H1 (cell line): ENCODE measurements around the gene EIPR1. TPM values are rescaled to one million over a fixed set of nuclear protein-coding genes. Genes with fewer than 3 reads are reported as not detected.
"Not testable (repeated sequence)": the region's sequence is repeated elsewhere in the genome, so short reads cannot be mapped to it uniquely, and the experiment has no call there.

Experiments
- CTCF ChIA-PET: fragments of 300-600 bp; sonication (Branson Sonifier 250); formaldehyde crosslinking; loops from one replicate; lab custom pipeline; 2021; ENCODE audit not compliant: partially characterized antibody; lab: Charles Lee
- POLR2A ChIA-PET: fragments of 300-600 bp; sonication (Branson Sonifier 250); formaldehyde crosslinking; loops from one replicate; lab custom pipeline; 2021; ENCODE audit warnings: inconsistent platforms; ENCODE audit not compliant: partially characterized antibody; lab: Charles Lee
- DNase-seq, 2 experiments: peaks; one replicate each; pipeline versions ENCODE4 v3.0.0 to v3.0.0-alpha.2; 2010 to 2022; ENCODE audit warnings: low spot score in 2 of 2, low read depth in 1 of 2, mixed read lengths in 1 of 2
- FAIRE-seq: peaks from 2 replicates; lab custom pipeline; 2011; peaks lifted over from hg19 to GRCh38; lab: Jason Lieb, UNC
- H2AFZ ChIP-seq: 2 replicates; pipeline ENCODE4 v1.8.1; 2012; ENCODE audit warnings: low read length, inconsistent platforms
- H2AK5ac ChIP-seq: 2 replicates; pipeline ENCODE4 v1.6.1; 2013; ENCODE audit warnings: low read depth, low read length
- H2BK120ac ChIP-seq: replicated peaks from 2 replicates; pipeline ENCODE3; 2013; ENCODE audit warnings: low read depth, low read length, inconsistent platforms
- H2BK12ac ChIP-seq: 2 replicates; pipeline ENCODE4 v1.6.1; 2013; ENCODE audit warnings: low read depth, low read length
- H2BK15ac ChIP-seq: 2 replicates; pipeline ENCODE4 v1.6.1; 2013; ENCODE audit warnings: low read length
- H2BK20ac ChIP-seq: 2 replicates; pipeline ENCODE4 v1.6.1; 2013; ENCODE audit warnings: low read length
- H2BK5ac ChIP-seq: 2 replicates; pipeline ENCODE4 v1.6.1; 2013; ENCODE audit warnings: low read depth, low read length
- H3K14ac ChIP-seq: 2 replicates; pipeline ENCODE4 v1.6.1; 2013; ENCODE audit warnings: inconsistent platforms; ENCODE audit not compliant: insufficient read length
- H3K18ac ChIP-seq: 2 replicates; pipeline ENCODE4 v1.6.1; 2013; ENCODE audit warnings: low read length; ENCODE audit errors: extremely low read depth
- H3K23ac ChIP-seq: 2 replicates; pipeline ENCODE4 v1.6.1; 2013; ENCODE audit warnings: inconsistent platforms; ENCODE audit not compliant: insufficient read length
- H3K23me2 ChIP-seq: 2 replicates; pipeline ENCODE4 v1.6.1; 2013; ENCODE audit warnings: low read depth, low read length
- H3K27ac ChIP-seq: 2 replicates; pipeline ENCODE4 v1.6.1; 2011; ENCODE audit warnings: low read depth, low read length, inconsistent platforms
- H3K27me3 ChIP-seq, 4 experiments: replicated peaks in 1 of 4; 1 replicate in 1 of 4; 2 replicates in 3 of 4; pipeline versions ENCODE4 v1.6.1 to v1.8.1; 2011 to 2013; ENCODE audit warnings: low read length in 3 of 4, mild to moderate bottlenecking in 3 of 4, inconsistent platforms in 2 of 4, mixed read lengths in 2 of 4, moderate library complexity in 1 of 4; ENCODE audit not compliant: control insufficient read depth in 3 of 4, insufficient read depth in 3 of 4; ENCODE audit errors: extremely low read depth in 1 of 4
- H3K36me3 ChIP-seq, 4 experiments: 2 replicates each; pipeline versions ENCODE4 v1.6.1 to v1.8.1; 2011 to 2013; ENCODE audit warnings: mild to moderate bottlenecking in 4 of 4, low read length in 3 of 4, moderate library complexity in 2 of 4, control low read depth in 1 of 4, inconsistent platforms in 1 of 4; ENCODE audit not compliant: insufficient read depth in 4 of 4, control insufficient read depth in 2 of 4
- H3K4ac ChIP-seq: replicated peaks from 2 replicates; pipeline ENCODE3; 2013; ENCODE audit warnings: low read length, low read depth, mixed read lengths, inconsistent platforms; ENCODE audit not compliant: insufficient read length
- H3K4me1 ChIP-seq, 4 experiments: replicated peaks in 1 of 4; 1 replicate in 1 of 4; 2 replicates in 3 of 4; pipeline versions ENCODE4 v1.6.1 to v1.8.1; 2011 to 2013; ENCODE audit warnings: low read length in 3 of 4, inconsistent platforms in 2 of 4, mixed read lengths in 1 of 4; ENCODE audit not compliant: insufficient read depth in 4 of 4, control insufficient read depth in 3 of 4
- H3K4me2 ChIP-seq, 2 experiments: 2 replicates each; pipeline versions ENCODE4 v1.6.1 to v1.8.1; 2011 to 2013; ENCODE audit warnings: low read depth in 2 of 2, low read length in 2 of 2, control low read depth in 1 of 2, inconsistent platforms in 1 of 2, mild to moderate bottlenecking in 1 of 2; ENCODE audit not compliant: insufficient read depth in 1 of 2
- H3K4me3 ChIP-seq, 4 experiments: fragments of 200-600, 300-600 bp in 1 of 4; sonication (generic), shearing (Covaris generic), sonication (Bioruptor Twin) in 1 of 4; 2 replicates each; pipeline versions ENCODE4 v1.5.1 to v1.8.1; 2011 to 2016; ENCODE audit warnings: low read length in 4 of 4, low read depth in 3 of 4, control low read depth in 2 of 4, inconsistent platforms in 2 of 4, mild to moderate bottlenecking in 2 of 4, mixed read lengths in 1 of 4, moderate library complexity in 1 of 4; ENCODE audit not compliant: insufficient read depth in 2 of 4; ENCODE audit errors: extremely low read depth in 1 of 4
- H3K56ac ChIP-seq: replicated peaks from 2 replicates; pipeline ENCODE3; 2013; ENCODE audit warnings: low read depth, mild to moderate bottlenecking, mixed read lengths, low read length, inconsistent platforms; ENCODE audit not compliant: insufficient read length
- H3K79me1 ChIP-seq: 2 replicates; pipeline ENCODE4 v1.6.1; 2013; ENCODE audit warnings: low read depth, low read length, control low read depth
- H3K79me2 ChIP-seq, 2 experiments: 2 replicates each; pipeline versions ENCODE4 v1.6.1 to v1.8.1; 2012 to 2013; ENCODE audit warnings: low read length in 2 of 2, mild to moderate bottlenecking in 2 of 2, inconsistent platforms in 1 of 2; ENCODE audit not compliant: insufficient read depth in 2 of 2, control insufficient read depth in 1 of 2
- H3K9ac ChIP-seq, 4 experiments: replicated peaks in 1 of 4; 1 replicate in 1 of 4; 2 replicates in 3 of 4; pipeline versions ENCODE4 v1.6.1 to v1.8.1; 2011 to 2013; ENCODE audit warnings: low read depth in 3 of 4, low read length in 3 of 4, control low read depth in 2 of 4, mild to moderate bottlenecking in 2 of 4, moderate library complexity in 2 of 4, inconsistent platforms in 1 of 4; ENCODE audit errors: extremely low read depth in 1 of 4
- H3K9me3 ChIP-seq, 2 experiments: 2 replicates each; pipeline versions ENCODE4 v1.6.1 to v1.8.1; 2012 to 2013; ENCODE audit warnings: mild to moderate bottlenecking in 2 of 2, moderate library complexity in 2 of 2, control low read depth in 1 of 2, inconsistent platforms in 1 of 2, low read depth in 1 of 2, low read length in 1 of 2, mixed read lengths in 1 of 2; ENCODE audit not compliant: insufficient read depth in 2 of 2
- H4K20me1 ChIP-seq, 2 experiments: replicated peaks in 1 of 2; 2 replicates each; pipeline versions ENCODE3 to v1.8.1; 2011 to 2013; ENCODE audit warnings: inconsistent platforms in 2 of 2, low read length in 2 of 2, mild to moderate bottlenecking in 1 of 2; ENCODE audit not compliant: insufficient read depth in 2 of 2, control insufficient read depth in 1 of 2
- H4K5ac ChIP-seq: 2 replicates; pipeline ENCODE4 v1.6.1; 2013; ENCODE audit warnings: low read length, low read depth, mixed read lengths, inconsistent platforms; ENCODE audit not compliant: insufficient read length
- H4K8ac ChIP-seq: 2 replicates; pipeline ENCODE4 v1.8.0; 2013; ENCODE audit warnings: mild to moderate bottlenecking, moderate library complexity, low read length, inconsistent platforms; ENCODE audit not compliant: insufficient read depth; ENCODE audit errors: extremely low read depth
- H4K91ac ChIP-seq: replicated peaks from 2 replicates; pipeline ENCODE3; 2013; ENCODE audit warnings: low read length, mixed read lengths, inconsistent platforms; ENCODE audit not compliant: insufficient read length
- CBX8 ChIP-seq: fragments of 300-800, 300-1000 bp; sonication (generic); IDR thresholded peaks from 2 replicates; pipeline ENCODE4 v1.7.1; 2016; ENCODE audit warnings: low read depth, low read length, borderline replicate concordance
- POLR2AphosphoS5 ChIP-seq: IDR thresholded peaks from 2 replicates; pipeline ENCODE4 v1.6.1; 2011; ENCODE audit warnings: low read depth, low read length
- POU5F1 ChIP-seq: IDR thresholded peaks from 2 replicates; pipeline ENCODE4 v1.6.1; 2011; ENCODE audit warnings: low read depth, mild to moderate bottlenecking, low read length, moderate library complexity
- WGBS, 2 experiments: shearing (Covaris generic) in 1 of 2; methylation state at CpG; one replicate each; pipeline versions ENCODE4 v1.1.6 to v1.1.7; 2013 to 2015; ENCODE audit warnings: low lambda C conversion rate in 2 of 2, mixed read lengths in 2 of 2, inconsistent platforms in 1 of 2, low coverage in 1 of 2, missing lambda C conversion rate in 1 of 2; ENCODE audit not compliant: insufficient replicate concordance in 2 of 2, insufficient coverage in 1 of 2, insufficient read length in 1 of 2; ENCODE audit errors: extremely low coverage in 1 of 2, missing lambda C conversion rate in 1 of 2; 5-methylcytosine and 5-hydroxymethylcytosine counted together
- polyA plus RNA-seq, 7 experiments: library from polyadenylated mRNA; depleted of rRNA in 3 of 7; stranded (reverse) in 5 of 7; unstranded in 2 of 7; fragments of >200 nt in 5 of 7; fragments of 200-250 nt in 2 of 7; gene quantifications; 1 replicate in 5 of 7; 2 replicates in 1 of 7; 4 replicates in 1 of 7; pipeline versions ENCODE4 v1.2.1 to v1.2.3, GENCODE V29; 2011 to 2013; ENCODE audit warnings: missing spikeins in 2 of 7, mixed read lengths in 2 of 7
- total RNA-seq: library from RNA; stranded (reverse); fragmentation: NEBNext Ultra II Directional; extraction: Animal tissue kit (Norgen Biotek cat#: 25700); gene quantifications from 2 replicates; pipeline ENCODE4 v1.2.1, GENCODE V29; 2021

The EIPR1 gene
- total and polyA plus RNA-seq, 2 of the 8 experiments (the other 6 are each of a cell fraction or from before 2014, with no cell fraction given) = 26.3 to 56.4 TPM

- no peak for TF ChIP-seq CBX8
- TF ChIP-seq POLR2AphosphoS5 = no peak
- TF ChIP-seq POU5F1 = no peak
Measured at GRCh38 chr2:3376821-3377220, 797 bp downstream of the EIPR1 start (continued).

GRCh38 chr2:3369340-3370181 is 8.1 kb downstream of the EIPR1 start:
- H3K18ac ChIP-seq, H4K91ac ChIP-seq, H3K27ac ChIP-seq, H3K27me3 ChIP-seq, H2BK12ac ChIP-seq, DNase-seq, H3K36me3 ChIP-seq, H3K14ac ChIP-seq, CTCF ChIA-PET, H2BK15ac ChIP-seq, H2AK5ac ChIP-seq, H3K23me2 ChIP-seq, H3K4me1 ChIP-seq, H3K9me3 ChIP-seq, H2BK5ac ChIP-seq, H3K79me1 ChIP-seq, H3K23ac ChIP-seq, H3K4me3 ChIP-seq, H4K5ac ChIP-seq, H4K20me1 ChIP-seq, H3K4me2 ChIP-seq, H2BK120ac ChIP-seq, H2BK20ac ChIP-seq, H3K56ac ChIP-seq, H3K9ac ChIP-seq, H4K8ac ChIP-seq, FAIRE-seq, H2AFZ ChIP-seq, H3K4ac ChIP-seq: not testable (repeated sequence)
- peaks cover 5 to 38% of the 10 kb centered on the region in 2 experiments; a peak in 3 of 4 replicates for H3K79me2 ChIP-seq
- 93% methylated on average over 20 of the region's 34 CpGs; no CpG with 5 or more reads in 1 of the 2 experiments for WGBS, 2 experiments
- POLR2A ChIA-PET = interaction anchor here (0.7 kb wide), 1 partner anchor 790 kb away, joined by 3 read pairs; no protein-coding TSS in a partner anchor
